ENCODE data around the gene KIR3DL2.
"Not testable (repeated sequence)": the region's sequence is repeated elsewhere in the genome, so short reads cannot be mapped to it uniquely, and the experiment has no call there.

KIR3DL2 gene

GRCh38 chr19:54850061-54850640 lies at the start of gene KIR3DL2:
KIR3DL2 (plus strand) TSS chr19:54850443; CDS start chr19:54850476, 33 bp downstream.
- not testable (repeated sequence) for H3K36me3 ChIP-seq (ENCODE audit: control insufficient read depth in 2 of 2, insufficient read depth in 2 of 2, low read length in 2 of 2); H3K27me3 ChIP-seq (ENCODE audit: control insufficient read depth in 2 of 2, insufficient read depth in 2 of 2, low read length in 2 of 2); H3K9me3 ChIP-seq (ENCODE audit: control insufficient read depth in 2 of 2, low read length in 2 of 2); H3K9ac ChIP-seq (ENCODE audit: low read depth in 1 of 2, low read length in 2 of 2); H3K27ac ChIP-seq (ENCODE audit: low read depth in 2 of 2, low read length in 2 of 2); H3K4me1 ChIP-seq (ENCODE audit: control insufficient read depth in 2 of 2, insufficient read depth in 2 of 2, low read length in 2 of 2); H3K4me3 ChIP-seq (ENCODE audit: low read length in 2 of 2)

DNA sequence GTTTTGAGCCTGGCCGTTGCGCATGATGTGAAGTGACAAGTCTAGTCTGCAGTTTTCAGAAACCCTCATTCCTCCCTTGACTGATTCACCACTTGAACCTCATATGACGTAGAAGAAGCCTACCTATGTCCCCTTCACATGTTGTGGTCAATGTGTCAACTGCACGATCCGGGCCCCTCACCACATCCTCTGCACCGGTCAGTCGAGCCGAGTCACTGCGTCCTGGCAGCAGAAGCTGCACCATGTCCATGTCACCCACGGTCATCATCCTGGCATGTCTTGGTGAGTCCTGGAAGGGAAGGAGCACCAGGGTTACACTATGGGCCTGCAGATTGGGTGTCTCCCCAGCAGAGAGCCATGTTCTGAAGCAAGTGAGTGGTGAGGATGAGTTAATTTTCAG lies 46.8 kb upstream of the KIR3DL2 start, which contains the start of gene KIR2DL4:
Gene KIR2DL4 (plus strand): TSS at position 201 of the 400 bp plus-strand sequence. CDS start 42 bp downstream, at position 243.
- no peak within 1 kb of the TSS for H3K4me3 ChIP-seq (ENCODE audit: low read length in 2 of 2)
- H3K36me3 ChIP-seq (ENCODE audit: control insufficient read depth in 2 of 2, insufficient read depth in 2 of 2, low read length in 2 of 2) = no peaks in the 10 kb centered on the region
- no peak within 1 kb of the TSS for H3K9ac ChIP-seq (ENCODE audit: low read depth in 1 of 2, low read length in 2 of 2)
- H3K27ac ChIP-seq (ENCODE audit: low read depth in 2 of 2, low read length in 2 of 2) = no peak within 1 kb of the TSS
- H3K27me3 ChIP-seq (ENCODE audit: control insufficient read depth in 2 of 2, insufficient read depth in 2 of 2, low read length in 2 of 2) = no peaks in the 10 kb centered on the region
- no peaks in the 10 kb centered on the region for H3K4me1 ChIP-seq (ENCODE audit: control insufficient read depth in 2 of 2, insufficient read depth in 2 of 2, low read length in 2 of 2)
- H3K9me3 ChIP-seq (ENCODE audit: control insufficient read depth in 2 of 2, low read length in 2 of 2) = no peaks in the 10 kb centered on the region

GRCh38 chr19:54804101-54804500 lies 46.1 kb upstream of the KIR3DL2 start:
- no peaks in the 10 kb centered on the region for H3K27me3 ChIP-seq (ENCODE audit: control insufficient read depth in 2 of 2, insufficient read depth in 2 of 2, low read length in 2 of 2)
- H3K4me1 ChIP-seq (ENCODE audit: control insufficient read depth in 2 of 2, insufficient read depth in 2 of 2, low read length in 2 of 2) = no peaks in the 10 kb centered on the region
- no peaks in the 10 kb centered on the region for H3K36me3 ChIP-seq (ENCODE audit: control insufficient read depth in 2 of 2, insufficient read depth in 2 of 2, low read length in 2 of 2)
- no peaks in the 10 kb centered on the region for H3K9me3 ChIP-seq (ENCODE audit: control insufficient read depth in 2 of 2, low read length in 2 of 2)
- no peak overlapping the region for H3K9ac ChIP-seq (ENCODE audit: low read depth in 1 of 2, low read length in 2 of 2)
- H3K4me3 ChIP-seq (ENCODE audit: low read length in 2 of 2) = no peak overlapping the region
- no peak overlapping the region for H3K27ac ChIP-seq (ENCODE audit: low read depth in 2 of 2, low read length in 2 of 2)

- Histone ChIP-seq H3K9ac (ENCODE audit: low read depth in 1 of 2, low read length in 2 of 2) (no peak overlapping the region), H3K27ac (ENCODE audit: low read depth in 2 of 2, low read length in 2 of 2) (no peak overlapping the region), H3K9me3 (ENCODE audit: control insufficient read depth in 2 of 2, low read length in 2 of 2) (no peaks in the 10 kb centered on the region), H3K27me3 (ENCODE audit: control insufficient read depth in 2 of 2, insufficient read depth in 2 of 2, low read length in 2 of 2) (no peaks in the 10 kb centered on the region), H3K36me3 (ENCODE audit: control insufficient read depth in 2 of 2, insufficient read depth in 2 of 2, low read length in 2 of 2) (no peaks in the 10 kb centered on the region), H3K4me3 (ENCODE audit: low read length in 2 of 2) (no peak overlapping the region), H3K4me1 (ENCODE audit: control insufficient read depth in 2 of 2, insufficient read depth in 2 of 2, low read length in 2 of 2) (no peaks in the 10 kb centered on the region)
Observed at GRCh38 chr19:54804571-54804970, 45.7 kb upstream of the KIR3DL2 start.

GRCh38 chr19:54805665-54806515 lies 44.4 kb upstream of the KIR3DL2 start:
- no peak overlapping the region for H3K4me3 ChIP-seq (ENCODE audit: low read length in 2 of 2)
- no peaks in the 10 kb centered on the region for H3K4me1 ChIP-seq (ENCODE audit: control insufficient read depth in 2 of 2, insufficient read depth in 2 of 2, low read length in 2 of 2)
- no peaks in the 10 kb centered on the region for H3K27me3 ChIP-seq (ENCODE audit: control insufficient read depth in 2 of 2, insufficient read depth in 2 of 2, low read length in 2 of 2)

GRCh38 chr19:54806516-54806838 lies 43.8 kb upstream of the KIR3DL2 start:
- no peak overlapping the region for H3K9ac ChIP-seq (ENCODE audit: low read depth in 1 of 2, low read length in 2 of 2)

More at GRCh38 chr19:54805665-54806515, 44.4 kb upstream of the KIR3DL2 start:
- H3K36me3 ChIP-seq (ENCODE audit: control insufficient read depth in 2 of 2, insufficient read depth in 2 of 2, low read length in 2 of 2) = no peaks in the 10 kb centered on the region
- H3K27ac ChIP-seq (ENCODE audit: low read depth in 2 of 2, low read length in 2 of 2) = no peak overlapping the region
- no peak overlapping the region for H3K9ac ChIP-seq (ENCODE audit: low read depth in 1 of 2, low read length in 2 of 2)
- no peaks in the 10 kb centered on the region for H3K9me3 ChIP-seq (ENCODE audit: control insufficient read depth in 2 of 2, low read length in 2 of 2)

DNA sequence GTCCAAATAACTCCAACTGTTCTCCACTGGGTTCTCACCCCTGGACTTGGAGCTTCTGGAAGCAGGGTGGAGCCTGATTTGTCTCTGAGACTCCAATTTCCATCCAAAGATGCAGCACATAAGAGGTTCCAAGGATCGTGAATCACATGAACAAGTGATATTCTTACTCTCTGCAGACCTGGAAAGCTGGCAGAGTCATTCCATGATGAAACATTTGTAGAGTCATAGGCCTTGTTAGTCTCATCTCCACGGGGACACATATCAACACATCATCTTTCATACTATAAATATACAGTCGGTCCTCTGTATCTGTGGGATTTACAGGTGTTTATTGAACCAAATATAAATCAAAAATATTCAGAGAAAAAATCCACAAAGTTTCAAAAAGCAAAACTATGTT lies 35.7 kb upstream of the KIR3DL2 start:
- H3K9me3 ChIP-seq (ENCODE audit: control insufficient read depth in 2 of 2, low read length in 2 of 2); H3K4me1 ChIP-seq (ENCODE audit: control insufficient read depth in 2 of 2, insufficient read depth in 2 of 2, low read length in 2 of 2); H3K4me3 ChIP-seq (ENCODE audit: low read length in 2 of 2); H3K27ac ChIP-seq (ENCODE audit: low read depth in 2 of 2, low read length in 2 of 2); H3K36me3 ChIP-seq (ENCODE audit: control insufficient read depth in 2 of 2, insufficient read depth in 2 of 2, low read length in 2 of 2); H3K9ac ChIP-seq (ENCODE audit: low read depth in 1 of 2, low read length in 2 of 2); H3K27me3 ChIP-seq (ENCODE audit: control insufficient read depth in 2 of 2, insufficient read depth in 2 of 2, low read length in 2 of 2): not testable (repeated sequence)

More at GRCh38 chr19:54806516-54806838, 43.8 kb upstream of the KIR3DL2 start:
- Histone ChIP-seq H3K27ac (ENCODE audit: low read depth in 2 of 2, low read length in 2 of 2) (no peak overlapping the region), H3K4me1 (ENCODE audit: control insufficient read depth in 2 of 2, insufficient read depth in 2 of 2, low read length in 2 of 2) (no peaks in the 10 kb centered on the region), H3K36me3 (ENCODE audit: control insufficient read depth in 2 of 2, insufficient read depth in 2 of 2, low read length in 2 of 2) (no peaks in the 10 kb centered on the region), H3K4me3 (ENCODE audit: low read length in 2 of 2) (no peak overlapping the region), H3K9me3 (ENCODE audit: control insufficient read depth in 2 of 2, low read length in 2 of 2) (no peaks in the 10 kb centered on the region), H3K27me3 (ENCODE audit: control insufficient read depth in 2 of 2, insufficient read depth in 2 of 2, low read length in 2 of 2) (no peaks in the 10 kb centered on the region)

DNA sequence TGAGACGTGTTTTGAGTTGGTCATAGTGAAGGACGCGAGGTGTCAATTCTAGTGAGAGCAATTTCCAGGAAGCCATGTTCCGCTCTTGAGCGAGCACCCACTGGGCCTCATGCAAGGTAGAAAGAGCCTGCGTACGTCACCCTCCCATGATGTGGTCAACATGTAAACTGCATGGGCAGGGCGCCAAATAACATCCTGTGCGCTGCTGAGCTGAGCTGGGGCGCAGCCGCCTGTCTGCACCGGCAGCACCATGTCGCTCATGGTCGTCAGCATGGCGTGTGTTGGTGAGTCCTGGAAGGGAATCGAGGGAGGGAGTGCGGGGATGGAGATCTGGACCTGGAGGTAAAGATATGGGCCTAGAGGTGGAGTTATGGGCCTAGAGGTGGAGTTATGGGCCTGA lies 34.0 kb upstream of the KIR3DL2 start, which contains the start of gene KIR3DL1:
Gene KIR3DL1 (plus strand): TSS at position 218 of the 400 bp plus-strand sequence.
- not testable (repeated sequence) for H3K27ac ChIP-seq (ENCODE audit: low read depth in 2 of 2, low read length in 2 of 2); H3K4me1 ChIP-seq (ENCODE audit: control insufficient read depth in 2 of 2, insufficient read depth in 2 of 2, low read length in 2 of 2)

DNA sequence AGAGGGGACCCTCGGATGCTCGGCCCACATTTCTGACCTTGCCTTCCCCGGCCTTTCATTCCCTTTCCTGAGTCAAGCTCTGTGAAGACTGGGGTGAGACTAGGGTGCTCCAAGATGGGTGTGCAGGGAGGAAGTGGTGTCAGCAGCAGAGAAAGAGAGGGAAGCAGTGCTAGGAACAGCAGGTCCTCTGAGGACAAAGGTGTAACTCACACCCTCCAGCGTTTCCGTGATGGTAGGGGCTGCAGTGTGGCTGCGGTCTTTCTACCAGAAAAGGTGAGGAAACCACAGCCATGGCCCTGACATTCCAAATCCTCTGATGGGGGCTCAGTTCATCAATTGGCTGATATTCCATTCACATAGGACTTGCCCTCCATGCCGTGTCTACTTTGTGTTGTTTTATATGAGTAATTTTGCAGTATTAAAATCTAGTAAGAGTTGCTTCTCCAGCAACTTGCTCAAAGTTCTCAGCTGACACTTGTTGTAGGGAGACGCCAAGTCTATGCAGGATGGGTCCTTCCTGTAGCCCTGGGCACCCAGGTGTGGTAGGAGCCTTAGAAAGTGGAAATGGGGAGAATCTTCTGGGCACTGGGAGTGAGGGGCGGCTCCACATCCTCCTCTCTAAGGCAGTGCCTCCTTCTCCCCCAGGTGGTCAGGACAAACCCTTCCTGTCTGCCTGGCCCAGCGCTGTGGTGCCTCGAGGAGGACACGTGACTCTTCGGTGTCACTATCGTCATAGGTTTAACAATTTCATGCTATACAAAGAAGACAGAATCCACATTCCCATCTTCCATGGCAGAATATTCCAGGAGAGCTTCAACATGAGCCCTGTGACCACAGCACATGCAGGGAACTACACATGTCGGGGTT lies 32.3 kb upstream of the KIR3DL2 start:
- H3K4me1 ChIP-seq (ENCODE audit: control insufficient read depth in 2 of 2, insufficient read depth in 2 of 2, low read length in 2 of 2) = no peaks in the 10 kb centered on the region
- H3K27ac ChIP-seq (ENCODE audit: low read depth in 2 of 2, low read length in 2 of 2) = no peak overlapping the region
- no peaks in the 10 kb centered on the region for H3K27me3 ChIP-seq (ENCODE audit: control insufficient read depth in 2 of 2, insufficient read depth in 2 of 2, low read length in 2 of 2)
- no peak overlapping the region for H3K4me3 ChIP-seq (ENCODE audit: low read length in 2 of 2)
- H3K9ac ChIP-seq (ENCODE audit: low read depth in 1 of 2, low read length in 2 of 2) = no peak overlapping the region
- H3K9me3 ChIP-seq (ENCODE audit: control insufficient read depth in 2 of 2, low read length in 2 of 2) = no peaks in the 10 kb centered on the region
- H3K36me3 ChIP-seq (ENCODE audit: control insufficient read depth in 2 of 2, insufficient read depth in 2 of 2, low read length in 2 of 2) = no peaks in the 10 kb centered on the region

More for the DNA sequence above, 34.0 kb upstream of the KIR3DL2 start, which contains the start of gene KIR3DL1:
- H3K9ac ChIP-seq (ENCODE audit: low read depth in 1 of 2, low read length in 2 of 2); H3K27me3 ChIP-seq (ENCODE audit: control insufficient read depth in 2 of 2, insufficient read depth in 2 of 2, low read length in 2 of 2); H3K9me3 ChIP-seq (ENCODE audit: control insufficient read depth in 2 of 2, low read length in 2 of 2); H3K36me3 ChIP-seq (ENCODE audit: control insufficient read depth in 2 of 2, insufficient read depth in 2 of 2, low read length in 2 of 2); H3K4me3 ChIP-seq (ENCODE audit: low read length in 2 of 2): not testable (repeated sequence)

DNA sequence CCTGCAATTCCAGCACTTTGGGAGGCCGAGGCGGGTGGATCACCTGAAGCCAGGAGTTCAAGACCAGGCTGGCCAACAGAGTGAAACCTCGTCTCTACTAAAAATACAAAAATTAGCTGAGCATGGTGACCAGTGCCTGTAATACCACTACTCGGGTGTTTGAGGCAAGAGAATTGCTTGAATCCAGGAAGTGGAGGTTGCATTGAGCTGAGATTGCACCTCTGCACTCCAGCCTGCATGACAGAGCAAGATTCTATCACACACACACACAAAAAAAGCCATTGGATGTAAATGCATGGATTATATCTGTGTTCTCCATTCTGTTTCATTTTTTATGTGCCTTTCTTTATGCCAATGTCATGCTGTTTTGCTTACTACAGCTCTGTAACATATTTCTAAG lies 25.8 kb upstream of the KIR3DL2 start:
- H3K27ac ChIP-seq (ENCODE audit: low read depth in 2 of 2, low read length in 2 of 2); H3K4me3 ChIP-seq (ENCODE audit: low read length in 2 of 2); H3K4me1 ChIP-seq (ENCODE audit: control insufficient read depth in 2 of 2, insufficient read depth in 2 of 2, low read length in 2 of 2); H3K9me3 ChIP-seq (ENCODE audit: control insufficient read depth in 2 of 2, low read length in 2 of 2); H3K27me3 ChIP-seq (ENCODE audit: control insufficient read depth in 2 of 2, insufficient read depth in 2 of 2, low read length in 2 of 2); H3K36me3 ChIP-seq (ENCODE audit: control insufficient read depth in 2 of 2, insufficient read depth in 2 of 2, low read length in 2 of 2); H3K9ac ChIP-seq (ENCODE audit: low read depth in 1 of 2, low read length in 2 of 2): not testable (repeated sequence)
